ENCODE results near the gene NHSL2. TPM values are rescaled to one million over a fixed set of nuclear protein-coding genes. Genes with fewer than 3 reads are reported as not detected.

Gene NHSL2
- total RNA-seq, 1 experiment from 2014 or later, result 0.36 TPM

GRCh38 chrX:72020204-72020603 is 109.6 kb downstream of the NHSL2 start:
- H3K36me3 ChIP-seq (ENCODE audit: control insufficient read depth, insufficient read depth, low read length), result no peaks in the 10 kb centered on the region
- TF ChIP-seq POLR2AphosphoS5 (IDR thresholded peaks at IDR 0.05; ENCODE audit: low read depth, low read length) (no peak), TCF7L2 (IDR thresholded peaks at IDR 0.05; ENCODE audit: low read depth, low read length) (no peak), REST (IDR thresholded peaks at IDR 0.05; ENCODE audit: insufficient read depth in 1 of 2, low read depth in 2 of 2, low read length in 1 of 2) (no peak), CTCF (IDR thresholded peaks at IDR 0.05) (no peak), SIN3A (IDR thresholded peaks at IDR 0.05; ENCODE audit: borderline replicate concordance, insufficient read depth, low read depth, low read length) (no peak)
- BruUV-seq (replicated peaks), result no TSS peak
- ATAC-seq (no peak), DNase-seq (ENCODE audit: low read depth, low spot score) (no peak)
- no peaks in the 10 kb centered on the region for H3K9me3 ChIP-seq (ENCODE audit: control insufficient read depth, insufficient read depth, low read depth, low read length)
- intact Hi-C loops (cut with micrococcal nuclease; ENCODE audit: unreplicated experiment), result no loop called here
- no peak overlapping the region for H3K4me3 ChIP-seq (ENCODE audit: low read depth in 2 of 2, low read length in 2 of 2)
- H3K4me1 ChIP-seq (ENCODE audit: control insufficient read depth, insufficient read depth, low read length), result no peaks in the 10 kb centered on the region; the same call in 1 of the 2 replicates
- H3K27me3 ChIP-seq (ENCODE audit: control insufficient read depth, insufficient read depth, low read length), result no peaks in the 10 kb centered on the region
- CTCF ChIA-PET, result interaction anchor here (1.1 to 1.8 kb wide), 2 partner anchors 61 to 105 kb away, joined by 3 to 5 read pairs; no protein-coding TSS in a partner anchor
- H3K27ac ChIP-seq (ENCODE audit: low read length), result no peak overlapping the region
- in situ Hi-C loops (cut with HindIII; ENCODE audit: low pct_unique_long_range_greater_than_20kb, low sequenced_read_pairs), result no loop called here
- POLR2A ChIA-PET, result no interaction called here

GRCh38 chrX:72020788-72021187 is 110.1 kb downstream of the NHSL2 start:
- DNase-seq (ENCODE audit: low read depth, low spot score) (no peak), ATAC-seq (no peak)
- Histone ChIP-seq H3K9me3 (ENCODE audit: control insufficient read depth, insufficient read depth, low read depth, low read length) (no peaks in the 10 kb centered on the region), H3K4me1 (ENCODE audit: control insufficient read depth, insufficient read depth, low read length) (no peaks in the 10 kb centered on the region; the same call in 1 of the 2 replicates), H3K36me3 (ENCODE audit: control insufficient read depth, insufficient read depth, low read length) (no peaks in the 10 kb centered on the region), H3K4me3 (ENCODE audit: low read depth in 2 of 2, low read length in 2 of 2) (no peak overlapping the region), H3K27ac (ENCODE audit: low read length) (no peak overlapping the region), H3K27me3 (ENCODE audit: control insufficient read depth, insufficient read depth, low read length) (no peaks in the 10 kb centered on the region)
- CTCF ChIA-PET, result interaction anchor here (0.6 to 1.1 kb wide), 4 partner anchors 16 to 142 kb away, joined by 3 to 11 read pairs (median 4); no protein-coding TSS in a partner anchor
- TF ChIP-seq POLR2AphosphoS5 (IDR thresholded peaks at IDR 0.05; ENCODE audit: low read depth, low read length) (no peak), SIN3A (IDR thresholded peaks at IDR 0.05; ENCODE audit: borderline replicate concordance, insufficient read depth, low read depth, low read length) (no peak), CTCF (IDR thresholded peaks at IDR 0.05) (no peak), TCF7L2 (IDR thresholded peaks at IDR 0.05; ENCODE audit: low read depth, low read length) (no peak), REST (IDR thresholded peaks at IDR 0.05; ENCODE audit: insufficient read depth in 1 of 2, low read depth in 2 of 2, low read length in 1 of 2) (no peak)
- in situ Hi-C loops (cut with HindIII; ENCODE audit: low pct_unique_long_range_greater_than_20kb, low sequenced_read_pairs) (no loop called here), intact Hi-C loops (cut with micrococcal nuclease; ENCODE audit: unreplicated experiment) (no loop called here)
- no TSS peak for BruUV-seq (replicated peaks)
- POLR2A ChIA-PET, result no interaction called here

Data from Panc1 (cell line).